K562 (cell line): ENCODE data around the gene GNAT2. TPM values are rescaled to one million over a fixed set of nuclear protein-coding genes. Genes with fewer than 3 reads are reported as not detected.

Experiments used
- ATAC-seq: fragments of 200-7000 bp; cut with Tn5 transposase; 3 replicates; pipeline ENCODE4 v1.9.1; 2020; ENCODE audit warnings: moderate library complexity
- BruUV-seq: library from RNA; stranded (reverse); fragments of 400-500 nt; replicated peaks from 2 replicates; lab custom pipeline; 2021; lab: Mats Ljungman, UMichigan
- CTCF ChIA-PET: fragments of 300-600 bp; formaldehyde crosslinking; extraction: SDS; loops from one replicate; lab custom pipeline; 2021; ENCODE audit warnings: low intra/inter-chr PET ratio; lab: Yijun Ruan, JAX
- POLR2A ChIA-PET: fragments of 300-600, 350-650 bp; sonication (Branson Sonifier 250); formaldehyde crosslinking; extraction: SDS; loops from one replicate; lab custom pipeline; 2021; ENCODE audit warnings: antibody characterized with exemption, inconsistent platforms; lab: Yijun Ruan, JAX
- DNase-seq, 4 experiments: peaks; one replicate each; pipeline versions ENCODE4 v3.0.0 to v3.0.0-alpha.2; 2011 to 2018; ENCODE audit warnings: low spot score in 3 of 4, mixed read lengths in 3 of 4; ENCODE audit errors: extremely low read depth in 1 of 4
- FAIRE-seq: peaks from 2 replicates; lab custom pipeline; 2011; peaks lifted over from hg19 to GRCh38; lab: Jason Lieb, UNC
- H2AFZ ChIP-seq: 2 replicates; pipeline ENCODE4 v1.6.0; 2011; ENCODE audit warnings: low read depth, low read length, control low read depth, inconsistent platforms
- H3K27ac ChIP-seq: fragments of 200-600 bp; 3 replicates; pipeline ENCODE4 v1.8.0; 2011; ENCODE audit warnings: low read depth, mild to moderate bottlenecking, control low read depth, inconsistent platforms, low read length, moderate library complexity, mixed read lengths; ENCODE audit errors: extremely low read depth
- H3K27me3 ChIP-seq, 2 experiments: fragments of 300-600 bp in 1 of 2; 2 replicates in 1 of 2; 3 replicates in 1 of 2; pipeline versions ENCODE4 v1.6.0 to v1.8.0; 2011; ENCODE audit warnings: inconsistent platforms in 2 of 2, low read length in 2 of 2, mild to moderate bottlenecking in 1 of 2, mixed read lengths in 1 of 2, moderate library complexity in 1 of 2; ENCODE audit not compliant: control insufficient read depth in 2 of 2, insufficient read depth in 2 of 2
- H3K36me3 ChIP-seq: fragments of 300-600 bp; 3 replicates; pipeline ENCODE4 v1.8.0; 2011; ENCODE audit warnings: mild to moderate bottlenecking, low read length, inconsistent platforms; ENCODE audit not compliant: control insufficient read depth, insufficient read depth
- H3K4me1 ChIP-seq, 2 experiments: fragments of 200-600 bp in 1 of 2; replicated peaks in 1 of 2; 2 replicates in 1 of 2; 3 replicates in 1 of 2; pipeline versions ENCODE4 v1.5.1 to v1.8.0; 2011; ENCODE audit warnings: inconsistent platforms in 2 of 2, low read length in 2 of 2, mild to moderate bottlenecking in 1 of 2, mixed read lengths in 1 of 2, moderate library complexity in 1 of 2; ENCODE audit not compliant: control insufficient read depth in 2 of 2, insufficient read depth in 2 of 2
- H3K4me2 ChIP-seq: 2 replicates; pipeline ENCODE4 v1.6.1; 2011; ENCODE audit warnings: low read length, control low read depth, inconsistent platforms, mixed read lengths; ENCODE audit not compliant: insufficient read depth
- H3K4me3 ChIP-seq: fragments of 200-600 bp; sonication (generic), shearing (Covaris generic); 2 replicates; pipeline ENCODE4 v1.5.1; 2016; ENCODE audit warnings: control low read depth, inconsistent platforms
- H3K79me2 ChIP-seq: fragments of 200-600 bp; 3 replicates; pipeline ENCODE4 v1.8.0; 2011; ENCODE audit warnings: low read length, inconsistent platforms; ENCODE audit not compliant: control insufficient read depth, insufficient read depth
- H3K9ac ChIP-seq, 2 experiments: 2 replicates each; pipeline versions ENCODE4 v1.6.0 to v1.6.1; 2011; ENCODE audit warnings: low read depth in 2 of 2, low read length in 2 of 2, control low read depth in 1 of 2, inconsistent platforms in 1 of 2, mild to moderate bottlenecking in 1 of 2, mixed read lengths in 1 of 2; ENCODE audit not compliant: insufficient read depth in 1 of 2
- H3K9me1 ChIP-seq: one replicate; pipeline ENCODE4 v1.6.0; 2011; ENCODE audit warnings: inconsistent platforms, mild to moderate bottlenecking, low read length, moderate library complexity; ENCODE audit not compliant: control insufficient read depth, insufficient read depth
- H3K9me3 ChIP-seq: replicated peaks from 2 replicates; pipeline ENCODE4 v1.5.1; 2011; ENCODE audit warnings: low read depth, low read length, inconsistent platforms; ENCODE audit not compliant: control insufficient read depth, insufficient read depth
- H4K20me1 ChIP-seq: replicated peaks from 2 replicates; pipeline ENCODE4 v1.6.1; 2011; ENCODE audit warnings: low read length, inconsistent platforms, mixed read lengths; ENCODE audit not compliant: control insufficient read depth, insufficient read depth
- CEBPG ChIP-seq, 3 experiments: fragments of 200-800 bp in 1 of 3; sonication (Bioruptor generic) in 1 of 3; sonication (generic) in 1 of 3; formaldehyde crosslinking in 1 of 3; IDR thresholded peaks in 2 of 3; conservative IDR thresholded peaks in 1 of 3; 2 replicates each; pipeline versions ENCODE4 v1.6.1 to v1.8.0; 2016 to 2022; ENCODE audit warnings: missing compliant biosample characterization in 2 of 3, missing genetic modification characterization in 2 of 3, mild to moderate bottlenecking in 1 of 3, missing genetic modification reagents in 1 of 3
- KDM1A ChIP-seq, 2 experiments: fragments of 450-650 bp; IDR thresholded peaks; 2 replicates each; pipeline ENCODE4 v1.6.1; 2016; ENCODE audit warnings: mild to moderate bottlenecking in 2 of 2
- SMAD1 ChIP-seq: fragments of 150-350 bp; IDR thresholded peaks from 2 replicates; pipeline ENCODE4 v1.6.1; 2014; ENCODE audit warnings: low read length, low read depth; ENCODE audit not compliant: partially characterized antibody
- WGBS: fragments of 100-300 bp; shearing (Covaris generic); methylation state at CpG from one replicate; pipeline ENCODE4 v1.1.6; 2016; ENCODE audit warnings: low coverage, mixed read lengths; ENCODE audit not compliant: insufficient coverage; ENCODE audit errors: missing lambda C conversion rate; 5-methylcytosine and 5-hydroxymethylcytosine counted together
- in situ Hi-C: fragments of 300-500 bp; cut with MboI; formaldehyde crosslinking; loops from 4 replicates; pipeline ENCODE4 v1.15.0; 2018; ENCODE audit warnings: inconsistent platforms, mixed read lengths
- intact Hi-C: fragments of 100-400 bp; cut with micrococcal nuclease; formaldehyde crosslinking; loops from 2 replicates; pipeline ENCODE4 v1.14.2; 2022
- polyA plus RNA-seq, 8 experiments: library from polyadenylated mRNA; depleted of rRNA in 4 of 8; stranded (reverse) in 5 of 8; unstranded in 3 of 8; fragments of >200 nt; fragmentation: Nextera tagmentation in 2 of 8; fragmentation: Illumina TruSeq in 1 of 8; extraction: Ambion mirVana in 2 of 8; extraction: Trizol in 1 of 8; gene quantifications; 2 replicates each; pipeline versions ENCODE4 v1.2.1 to v1.2.3, GENCODE V29; 2011 to 2014; ENCODE audit warnings: inconsistent platforms in 1 of 8, missing spikeins in 1 of 8
- total RNA-seq, 7 experiments: library from RNA; depleted of rRNA in 6 of 7; stranded (reverse); fragments of >200 nt in 6 of 7; fragmentation: Illumina TruSeq in 2 of 7; extraction: Trizol in 2 of 7; gene quantifications; 2 replicates each; pipeline versions ENCODE4 v1.2.1 to v1.2.3, GENCODE V29; 2011 to 2021; ENCODE audit warnings: low replicate concordance in 1 of 7

Gene GNAT2
- total and polyA plus RNA-seq, 9 of the 15 experiments (the other 6 are each of a cell fraction or from before 2014, with no cell fraction given), result 0.06 to 0.52 (median 0.24) TPM; not detected in 1

DNA sequence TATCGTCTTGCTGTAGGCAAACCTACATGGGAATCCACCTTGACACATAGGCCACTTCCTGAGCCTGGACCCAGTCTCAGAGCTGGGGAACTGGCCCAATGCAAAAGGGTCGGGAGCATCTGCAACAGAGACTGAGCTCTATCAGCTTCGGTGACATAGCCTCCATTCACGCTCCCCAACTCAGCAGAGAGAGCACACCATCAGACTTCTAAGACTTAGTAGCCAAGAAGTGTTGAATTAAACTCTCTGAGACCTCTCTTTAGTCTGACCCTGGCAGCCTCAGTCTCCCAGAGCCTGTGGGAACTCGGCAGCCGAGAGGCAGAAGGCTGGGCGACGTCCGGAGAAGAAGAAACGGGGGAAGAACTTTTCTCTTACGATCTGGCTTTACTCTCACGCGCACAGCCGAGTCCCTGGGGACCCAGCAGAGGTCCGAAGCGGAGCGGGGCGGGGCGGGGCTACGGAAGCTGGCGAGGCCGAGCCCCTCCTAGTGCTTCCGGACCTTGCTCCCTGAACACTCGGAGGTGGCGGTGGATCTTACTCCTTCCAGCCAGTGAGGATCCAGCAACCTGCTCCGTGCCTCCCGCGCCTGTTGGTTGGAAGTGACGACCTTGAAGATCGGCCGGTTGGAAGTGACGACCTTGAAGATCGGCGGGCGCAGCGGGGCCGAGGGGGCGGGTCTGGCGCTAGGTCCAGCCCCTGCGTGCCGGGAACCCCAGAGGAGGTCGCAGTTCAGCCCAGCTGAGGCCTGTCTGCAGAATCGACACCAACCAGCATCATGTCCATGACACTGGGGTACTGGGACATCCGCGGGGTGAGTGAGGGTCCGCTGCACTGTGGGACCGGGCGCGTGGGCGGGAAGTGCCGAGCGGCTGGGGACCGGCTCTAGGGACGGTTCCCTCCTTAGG, 36.5 kb upstream of the GNAT2 start, which contains the start of gene GSTM4 (continued):
- TF ChIP-seq KDM1A (IDR thresholded peaks at IDR 0.05), result no peak

GRCh38 chr1:109654519-109654918, 35.1 kb upstream of the GNAT2 start:
- Histone ChIP-seq H4K20me1 (no peaks in the 10 kb centered on the region), H3K9me3 (no peaks in the 10 kb centered on the region), H3K9ac (no peak overlapping the region), H3K27ac (no peak overlapping the region), H2AFZ (no peak overlapping the region), H3K36me3 (peaks cover 12% of the 10 kb centered on the region; the same call in 1 of the 3 replicates), H3K4me3 (no peak overlapping the region), H3K79me2 (0 out of 3 replicates have a peak, but pooled peaks cover 2% of the 10 kb centered on the region), H3K27me3 (0 out of 5 replicates have a peak, but pooled peaks cover 0 to 2% of the 10 kb centered on the region in 2 experiments), H3K9me1 (no peaks in the 10 kb centered on the region), H3K4me2 (no peak overlapping the region), H3K4me1 (peaks cover 0 to 24% of the 10 kb centered on the region in 2 experiments; a peak in 3 of 5 replicates)
- 0 out of 2 replicates have a peak, but pooled peaks have one; percentile 19 for TF ChIP-seq CEBPG (CRISPR knock-in tag; IDR thresholded peaks at IDR 0.05)
- no peak for TF ChIP-seq CEBPG (tag; conservative IDR thresholded peaks at IDR 0.05 in 1 of 2, IDR thresholded peaks at IDR 0.05 in 1 of 2)
- no peak for TF ChIP-seq SMAD1
- no TSS peak for BruUV-seq
- CTCF ChIA-PET, result no interaction called here
- intact Hi-C loops, result no loop called here
- FAIRE-seq (no peak), ATAC-seq (no peak), DNase-seq (no peak)
- in situ Hi-C loops, result no loop called here
- POLR2A ChIA-PET, result interaction anchor here (0.6 kb wide), 1 partner anchor 21 kb away, joined by 3 read pairs; no protein-coding TSS in a partner anchor
- WGBS, result 82% methylated on average over 11 of the region's 12 CpGs
